Large intestine (tissue), 3 donors: ENCODE results near the gene RBM39. TPM values are rescaled to one million over a fixed set of nuclear protein-coding genes. Genes with fewer than 3 reads are reported as not detected.
"Not testable (repeated sequence)": the region's sequence is repeated elsewhere in the genome, so short reads cannot be mapped to it uniquely, and the experiment has no call there.

Experiments used
- DNase-seq, 2 donors: peaks; one replicate each; pipeline versions ENCODE4 v3.0.0 to v3.0.0-alpha.2; 2013
- H3K27ac ChIP-seq: one replicate; pipeline ENCODE4 v1.5.1; 2013; ENCODE audit warnings: low read length
- H3K27me3 ChIP-seq: 2 replicates; pipeline ENCODE4 v1.6.1; 2013; ENCODE audit warnings: low read length; ENCODE audit not compliant: control insufficient read depth, insufficient read depth
- H3K36me3 ChIP-seq: 2 replicates; pipeline ENCODE4 v1.6.1; 2013; ENCODE audit warnings: low read length; ENCODE audit not compliant: control insufficient read depth, insufficient read depth
- H3K4me1 ChIP-seq: one replicate; pipeline ENCODE4 v1.6.1; 2013; ENCODE audit warnings: low read length; ENCODE audit not compliant: control insufficient read depth, insufficient read depth
- H3K4me3 ChIP-seq: one replicate; pipeline ENCODE4 v1.5.1; 2013; ENCODE audit warnings: low read length
- H3K9me3 ChIP-seq: one replicate; pipeline ENCODE4 v1.6.1; 2013; ENCODE audit warnings: mild to moderate bottlenecking, low read depth, low read length, moderate library complexity; ENCODE audit not compliant: control insufficient read depth
- WGBS: methylation state at CpG from one replicate; pipeline ENCODE4 v1.1.5; 2013; ENCODE audit warnings: low lambda C conversion rate; ENCODE audit not compliant: insufficient coverage; 5-methylcytosine and 5-hydroxymethylcytosine counted together
- polyA plus RNA-seq: library from polyadenylated mRNA; unstranded; fragments of 120-200 nt; gene quantifications from one replicate; pipeline ENCODE4 v1.2.1, GENCODE V29; 2013

RBM39 gene
- polyA plus RNA-seq, 1 donor, result 429 TPM

GRCh38 chr20:35729283-35729807, 12.7 kb downstream of the RBM39 start:
- no peak for DNase-seq
- H3K27me3 ChIP-seq, result no peaks in the 10 kb centered on the region
- 93% methylated on average over 2 of the region's 7 CpGs for WGBS
- peaks cover 86% of the 10 kb centered on the region for H3K36me3 ChIP-seq
- no peaks in the 10 kb centered on the region for H3K9me3 ChIP-seq
- H3K27ac ChIP-seq, result no peak overlapping the region
- no peaks in the 10 kb centered on the region for H3K4me1 ChIP-seq
- H3K4me3 ChIP-seq, result no peak overlapping the region

- peaks cover 90% of the 10 kb centered on the region for H3K36me3 ChIP-seq
- no peak overlapping the region for H3K27ac ChIP-seq
- H3K4me1 ChIP-seq, result no peaks in the 10 kb centered on the region
- no peak for DNase-seq
- no peaks in the 10 kb centered on the region for H3K27me3 ChIP-seq
- H3K9me3 ChIP-seq, result no peaks in the 10 kb centered on the region
- no peak overlapping the region for H3K4me3 ChIP-seq
- 93% methylated on average over 3 of the region's 20 CpGs for WGBS
Observed at GRCh38 chr20:35726842-35727711, 15.0 kb downstream of the RBM39 start.

GRCh38 chr20:35724321-35725230, 17.5 kb downstream of the RBM39 start:
- no peak for DNase-seq
- H3K9me3 ChIP-seq, result no peaks in the 10 kb centered on the region
- H3K27ac ChIP-seq, result no peak overlapping the region
- WGBS, result 96% methylated on average over 9 of the region's 13 CpGs
- H3K27me3 ChIP-seq, result no peaks in the 10 kb centered on the region
- no peaks in the 10 kb centered on the region for H3K4me1 ChIP-seq
- H3K36me3 ChIP-seq, result peaks cover 94% of the 10 kb centered on the region
- no peak overlapping the region for H3K4me3 ChIP-seq

GRCh38 chr20:35723652-35724320, 18.3 kb downstream of the RBM39 start:
- H3K27me3 ChIP-seq, H3K4me3 ChIP-seq, H3K4me1 ChIP-seq, H3K27ac ChIP-seq, H3K9me3 ChIP-seq, DNase-seq: not testable (repeated sequence)
- WGBS, result no CpG with 5 or more reads among the region's 12 CpGs
- H3K36me3 ChIP-seq, result peaks cover 92% of the 10 kb centered on the region

- no CpG with 5 or more reads among the region's 4 CpGs for WGBS
- not testable (repeated sequence) for H3K9me3 ChIP-seq, DNase-seq, H3K27ac ChIP-seq, H3K4me1 ChIP-seq, H3K27me3 ChIP-seq, H3K4me3 ChIP-seq
- H3K36me3 ChIP-seq, result peaks cover 88% of the 10 kb centered on the region
Observed at GRCh38 chr20:35723275-35723639, 18.8 kb downstream of the RBM39 start.

- Histone ChIP-seq H3K27me3 (no peaks in the 10 kb centered on the region), H3K4me1 (no peaks in the 10 kb centered on the region), H3K27ac (no peak overlapping the region), H3K36me3 (peaks cover 89% of the 10 kb centered on the region), H3K4me3 (no peak overlapping the region), H3K9me3 (no peaks in the 10 kb centered on the region)
- 60% methylated on average over 1 of the region's 3 CpGs for WGBS
- DNase-seq, result no peak
Observed at GRCh38 chr20:35721621-35722020, 20.4 kb downstream of the RBM39 start.

GRCh38 chr20:35721219-35721618, 20.8 kb downstream of the RBM39 start:
- Histone ChIP-seq H3K27ac (no peak overlapping the region), H3K36me3 (peaks cover 89% of the 10 kb centered on the region), H3K4me3 (no peak overlapping the region), H3K4me1 (no peaks in the 10 kb centered on the region), H3K9me3 (no peaks in the 10 kb centered on the region), H3K27me3 (no peaks in the 10 kb centered on the region)
- WGBS, result 85% methylated on average over 1 of the region's 3 CpGs
- DNase-seq, result no peak

- H3K4me1 ChIP-seq, result no peaks in the 10 kb centered on the region
- no peaks in the 10 kb centered on the region for H3K9me3 ChIP-seq
- WGBS, result no CpG with 5 or more reads among the region's 13 CpGs
Observed at GRCh38 chr20:35720165-35721123, 21.6 kb downstream of the RBM39 start.

GRCh38 chr20:35719717-35720116, 22.3 kb downstream of the RBM39 start:
- Histone ChIP-seq H3K4me1 (no peaks in the 10 kb centered on the region), H3K9me3 (no peaks in the 10 kb centered on the region)

More at GRCh38 chr20:35720165-35721123, 21.6 kb downstream of the RBM39 start:
- Histone ChIP-seq H3K27ac (no peak overlapping the region), H3K4me3 (no peak overlapping the region), H3K36me3 (peaks cover 89% of the 10 kb centered on the region), H3K27me3 (no peaks in the 10 kb centered on the region)
- no peak for DNase-seq

More at GRCh38 chr20:35719717-35720116, 22.3 kb downstream of the RBM39 start:
- Histone ChIP-seq H3K27ac (no peak overlapping the region), H3K27me3 (no peaks in the 10 kb centered on the region), H3K36me3 (peaks cover 88% of the 10 kb centered on the region), H3K4me3 (no peak overlapping the region)
- DNase-seq, result no peak
- 80% methylated on average over 1 of the region's 8 CpGs for WGBS
